Central memory CD8-positive, alpha-beta T cell (primary cell): ENCODE results near the gene TP53I11.
A peak's percentile ranks its signal among the peaks of the same experiment; 100 is the strongest.

Experiments
- ATAC-seq: fragments of 150-1000 bp; cut with Tn5 transposase; replicated peaks from 2 replicates; pipeline ENCODE4 v1.10.0; 2022; ENCODE audit warnings: mild to moderate bottlenecking, moderate FRiP score, moderate number of reproducible peaks; ENCODE audit not compliant: poor library complexity, severe bottlenecking; ENCODE audit errors: extremely low read depth
- DNase-seq, 2 donors: peaks; one replicate each; pipeline ENCODE4 v3.0.0; 2021; ENCODE audit warnings: low spot score in 2 of 2
- H3K27ac Mint-ChIP-seq: one replicate; pipeline ENCODE4 v1.8.0; 2022; ENCODE audit warnings: low read depth, mild to moderate bottlenecking, moderate library complexity, mixed read lengths
- H3K27me3 Mint-ChIP-seq: one replicate; pipeline ENCODE4 v1.8.0; 2022; ENCODE audit warnings: mixed read lengths
- H3K36me3 Mint-ChIP-seq: one replicate; pipeline ENCODE4 v1.8.0; 2022; ENCODE audit warnings: mild to moderate bottlenecking, moderate library complexity, mixed read lengths; ENCODE audit not compliant: insufficient read depth
- H3K4me1 Mint-ChIP-seq: one replicate; pipeline ENCODE4 v1.8.0; 2022; ENCODE audit warnings: mixed read lengths
- H3K4me3 Mint-ChIP-seq: one replicate; pipeline ENCODE4 v1.8.0; 2022; ENCODE audit warnings: mild to moderate bottlenecking, moderate library complexity, mixed read lengths
- H3K9me3 Mint-ChIP-seq: one replicate; pipeline ENCODE4 v1.8.0; 2022; ENCODE audit warnings: mixed read lengths

Gene TP53I11

DNA sequence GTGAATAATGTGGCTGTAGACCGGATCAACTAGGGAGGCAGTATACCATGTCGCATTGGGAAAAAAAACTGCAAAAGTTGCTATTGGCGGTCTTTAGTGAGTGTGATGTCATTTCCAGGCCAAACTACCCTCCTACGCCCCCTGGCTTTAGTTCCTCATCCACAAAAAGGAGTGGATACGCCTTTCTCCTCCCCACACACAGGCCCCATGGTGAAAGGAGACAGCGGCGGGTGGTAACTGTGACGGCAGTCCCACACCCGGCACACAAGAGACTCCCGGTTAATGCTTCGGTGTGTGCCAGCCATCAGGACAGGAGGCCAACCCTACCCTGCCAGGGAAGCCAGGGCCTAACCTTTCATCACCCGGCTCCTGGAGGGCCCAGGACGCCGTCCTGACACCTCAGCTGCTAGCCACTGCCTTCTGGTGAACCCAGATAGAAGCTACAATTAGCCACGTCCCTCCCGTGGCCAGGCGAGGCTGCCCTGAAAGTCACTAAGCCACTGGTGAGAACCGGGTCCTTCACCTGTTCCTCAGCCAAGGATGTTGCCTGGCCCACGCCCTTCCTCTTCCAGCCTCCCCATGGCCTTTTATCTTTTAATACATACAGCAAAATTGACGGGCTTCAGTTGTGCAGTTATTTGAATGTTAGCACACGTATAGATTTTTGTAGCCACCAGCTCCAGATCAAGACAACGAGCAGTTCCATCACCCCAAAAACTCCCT, 10.8 kb downstream of the TP53I11 start:
- Mint-ChIP-seq H3K27ac (peak overlapping the region; percentile 20), H3K36me3 (peaks cover 14% of the 10 kb centered on the region), H3K4me3 (no peak overlapping the region), H3K4me1 (peaks cover 56% of the 10 kb centered on the region), H3K9me3 (no peaks in the 10 kb centered on the region), H3K27me3 (no peaks in the 10 kb centered on the region)
- ATAC-seq (no peak), DNase-seq (no peak)

DNA sequence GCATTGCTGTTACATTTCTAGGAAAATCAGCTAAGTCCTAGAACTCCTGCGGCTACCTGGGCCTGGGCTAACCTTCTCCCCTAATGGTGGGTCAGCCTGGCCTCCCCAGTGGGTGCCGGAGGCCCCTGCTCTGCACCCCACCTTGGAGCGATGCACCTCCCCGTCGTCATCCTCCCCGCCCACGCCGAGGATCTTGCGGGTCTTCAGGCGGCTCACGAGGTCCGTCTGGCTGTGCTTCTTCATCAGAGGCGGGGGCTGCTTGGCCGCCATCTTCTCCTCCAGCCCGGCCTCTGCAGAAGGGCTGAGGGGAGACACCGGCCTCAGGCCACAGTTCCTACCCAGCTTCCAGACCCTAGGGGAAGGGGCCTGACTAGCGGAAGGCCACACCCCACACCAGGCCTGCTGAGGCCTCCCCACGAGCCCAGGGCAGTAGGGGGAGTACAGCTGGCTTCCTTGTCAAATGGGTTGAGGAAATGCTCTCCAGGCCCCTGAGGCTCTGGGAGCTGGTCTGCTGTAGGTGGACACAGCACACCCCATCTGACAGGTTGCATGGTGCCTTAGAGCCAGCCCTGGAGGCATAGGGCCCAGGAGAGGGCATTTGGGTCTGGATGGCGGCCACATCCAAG, 12.5 kb downstream of the TP53I11 start:
- Mint-ChIP-seq H3K9me3 (no peaks in the 10 kb centered on the region), H3K4me3 (no peak overlapping the region), H3K4me1 (peaks cover 40% of the 10 kb centered on the region), H3K36me3 (peaks cover 13% of the 10 kb centered on the region), H3K27me3 (no peaks in the 10 kb centered on the region), H3K27ac (no peak overlapping the region)
- ATAC-seq (no peak), DNase-seq (no peak)

DNA sequence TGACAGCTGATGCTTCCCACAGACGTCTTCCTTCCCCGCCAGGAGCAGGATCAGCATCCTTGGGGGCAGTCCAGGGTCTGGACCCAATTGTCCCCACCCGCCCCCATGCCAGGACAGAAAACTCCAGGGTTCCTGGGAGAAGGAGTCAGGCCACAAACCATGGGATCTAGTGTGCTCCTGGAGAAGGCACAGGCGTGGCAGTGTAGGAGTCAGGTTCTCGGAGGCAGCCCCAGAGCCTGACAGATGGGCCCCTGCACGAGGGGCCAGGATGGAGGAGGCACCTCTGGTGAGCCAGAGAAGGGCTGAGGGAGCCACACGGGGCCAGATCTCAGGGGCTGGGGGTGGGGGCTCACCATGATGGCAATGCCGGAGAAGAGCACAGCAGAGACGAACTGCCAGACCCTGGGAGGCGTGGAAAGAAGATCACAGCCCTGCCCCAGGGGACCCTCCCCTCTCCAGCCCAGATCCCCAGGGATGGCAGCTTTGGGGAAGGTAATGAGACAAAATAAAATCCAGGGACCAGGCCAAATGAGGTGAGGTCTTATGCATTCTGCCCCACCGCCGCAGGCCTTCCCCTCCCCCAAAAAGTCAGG, 13.6 kb downstream of the TP53I11 start:
- H3K36me3 Mint-ChIP-seq, result peaks cover 11% of the 10 kb centered on the region
- H3K4me1 Mint-ChIP-seq, result peaks cover 28% of the 10 kb centered on the region
- no peaks in the 10 kb centered on the region for H3K9me3 Mint-ChIP-seq
- no peak overlapping the region for H3K27ac Mint-ChIP-seq
- DNase-seq (no peak), ATAC-seq (no peak)
- H3K4me3 Mint-ChIP-seq, result no peak overlapping the region
- H3K27me3 Mint-ChIP-seq, result no peaks in the 10 kb centered on the region

DNA sequence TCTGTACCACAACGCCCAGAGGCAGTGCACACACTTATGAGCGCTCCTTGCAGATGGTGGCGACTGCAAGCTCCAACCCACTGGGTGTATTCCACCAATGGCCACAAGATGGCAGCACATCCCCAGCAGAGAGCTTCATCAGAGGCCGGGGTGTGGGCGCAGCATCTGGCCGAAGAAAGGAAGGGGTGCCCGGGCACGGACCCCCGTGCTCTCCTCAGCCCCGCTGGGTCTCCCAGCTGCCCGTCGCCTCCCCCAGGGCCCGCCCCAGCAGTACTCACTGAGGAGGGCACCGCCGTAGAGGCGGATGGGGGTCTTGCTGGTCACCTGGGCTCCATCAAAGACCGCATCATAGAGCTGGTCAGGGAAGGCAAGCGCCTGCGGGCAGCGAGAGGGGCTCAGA, 14.2 kb downstream of the TP53I11 start:
- Mint-ChIP-seq H3K4me1 (peaks cover 23% of the 10 kb centered on the region), H3K9me3 (no peaks in the 10 kb centered on the region), H3K27ac (no peak overlapping the region), H3K36me3 (peaks cover 11% of the 10 kb centered on the region), H3K4me3 (no peak overlapping the region), H3K27me3 (no peaks in the 10 kb centered on the region)
- ATAC-seq (peak; percentile 74), DNase-seq (peak; percentile 71 to 80)

DNA sequence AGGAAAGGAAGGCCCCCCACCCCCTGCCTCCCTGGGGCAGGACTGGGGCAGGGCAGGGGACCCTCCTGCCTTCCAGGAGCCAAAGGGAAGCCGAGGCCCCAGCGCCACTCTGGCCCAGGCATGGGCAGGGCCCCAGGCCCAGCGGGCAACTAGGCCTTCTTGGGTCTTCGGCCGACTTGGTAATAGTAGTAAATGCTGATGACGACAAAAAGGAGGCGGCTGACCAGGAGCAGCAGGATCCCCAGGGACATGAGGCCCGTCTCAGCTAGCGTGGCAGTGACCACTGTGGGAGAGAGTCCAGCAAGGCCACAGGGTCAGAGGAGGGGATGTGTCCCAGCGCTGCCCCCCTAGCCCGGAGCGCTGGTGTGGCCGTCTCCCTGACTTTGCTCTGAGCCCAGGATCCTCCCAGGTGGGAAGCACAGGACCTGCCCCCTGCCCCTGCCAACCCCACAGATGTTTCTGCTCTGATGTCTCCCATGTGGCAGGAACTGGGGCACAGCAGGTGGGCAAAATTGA, 15.9 kb downstream of the TP53I11 start:
- no peak for DNase-seq
- Mint-ChIP-seq H3K27me3 (no peaks in the 10 kb centered on the region), H3K27ac (no peak overlapping the region), H3K4me3 (no peak overlapping the region), H3K36me3 (peaks cover 10% of the 10 kb centered on the region), H3K4me1 (peaks cover 7% of the 10 kb centered on the region), H3K9me3 (no peaks in the 10 kb centered on the region)
- ATAC-seq, result no peak

DNA sequence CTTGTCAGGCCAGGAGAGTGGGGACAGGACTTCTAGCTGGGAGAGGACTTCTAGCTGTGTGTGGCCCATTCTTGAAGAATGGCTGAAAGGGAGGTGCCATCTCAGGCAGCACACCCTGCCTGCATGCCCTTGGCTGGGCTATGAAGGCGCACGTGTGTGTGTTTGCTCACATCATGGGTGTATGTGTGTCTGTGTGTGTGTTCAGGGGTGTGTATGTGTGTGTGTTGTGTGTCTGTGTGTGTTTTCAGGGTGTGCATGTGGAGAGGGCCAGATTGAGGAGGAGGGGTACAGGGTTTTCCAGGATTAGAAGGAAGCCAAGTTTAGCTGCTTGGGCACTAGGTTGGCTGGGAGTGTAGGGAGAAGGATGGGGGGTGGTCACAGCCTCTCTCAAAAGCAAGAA, 16.6 kb downstream of the TP53I11 start:
- no peak overlapping the region for H3K27ac Mint-ChIP-seq
- no peak for ATAC-seq

DNA sequence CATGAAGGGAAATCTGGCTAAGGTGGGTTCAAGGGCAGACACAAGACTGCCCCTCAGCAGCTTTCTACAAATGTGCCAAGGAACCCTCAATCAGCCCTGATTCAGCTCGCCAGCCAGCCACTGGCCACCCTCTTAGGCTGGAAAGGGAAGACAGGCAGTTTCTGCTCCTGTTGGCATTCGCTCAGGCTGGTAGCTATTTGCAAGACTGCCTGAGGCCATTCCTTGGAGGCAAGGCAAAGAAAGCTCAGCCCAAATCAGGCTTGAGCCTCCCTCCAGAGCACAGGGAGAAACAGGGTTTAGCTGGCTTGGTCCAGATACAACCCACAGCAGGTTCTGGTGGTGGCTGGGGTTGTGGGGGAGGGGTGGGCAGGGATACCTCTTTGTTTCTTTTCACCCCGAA, 19.2 kb downstream of the TP53I11 start:
- no peaks in the 10 kb centered on the region for H3K9me3 Mint-ChIP-seq
- no peak for ATAC-seq
- H3K4me1 Mint-ChIP-seq, result peaks cover 9% of the 10 kb centered on the region
- peak overlapping the region; percentile 23 for H3K27ac Mint-ChIP-seq
- DNase-seq, result no peak
- H3K4me3 Mint-ChIP-seq, result no peak overlapping the region
- no peaks in the 10 kb centered on the region for H3K27me3 Mint-ChIP-seq
- peaks cover 10% of the 10 kb centered on the region for H3K36me3 Mint-ChIP-seq

More for the DNA sequence above, 16.6 kb downstream of the TP53I11 start:
- Mint-ChIP-seq H3K27me3 (no peaks in the 10 kb centered on the region), H3K9me3 (no peaks in the 10 kb centered on the region), H3K4me1 (peaks cover 6% of the 10 kb centered on the region), H3K36me3 (peaks cover 10% of the 10 kb centered on the region), H3K4me3 (no peak overlapping the region)
- no peak for DNase-seq

DNA sequence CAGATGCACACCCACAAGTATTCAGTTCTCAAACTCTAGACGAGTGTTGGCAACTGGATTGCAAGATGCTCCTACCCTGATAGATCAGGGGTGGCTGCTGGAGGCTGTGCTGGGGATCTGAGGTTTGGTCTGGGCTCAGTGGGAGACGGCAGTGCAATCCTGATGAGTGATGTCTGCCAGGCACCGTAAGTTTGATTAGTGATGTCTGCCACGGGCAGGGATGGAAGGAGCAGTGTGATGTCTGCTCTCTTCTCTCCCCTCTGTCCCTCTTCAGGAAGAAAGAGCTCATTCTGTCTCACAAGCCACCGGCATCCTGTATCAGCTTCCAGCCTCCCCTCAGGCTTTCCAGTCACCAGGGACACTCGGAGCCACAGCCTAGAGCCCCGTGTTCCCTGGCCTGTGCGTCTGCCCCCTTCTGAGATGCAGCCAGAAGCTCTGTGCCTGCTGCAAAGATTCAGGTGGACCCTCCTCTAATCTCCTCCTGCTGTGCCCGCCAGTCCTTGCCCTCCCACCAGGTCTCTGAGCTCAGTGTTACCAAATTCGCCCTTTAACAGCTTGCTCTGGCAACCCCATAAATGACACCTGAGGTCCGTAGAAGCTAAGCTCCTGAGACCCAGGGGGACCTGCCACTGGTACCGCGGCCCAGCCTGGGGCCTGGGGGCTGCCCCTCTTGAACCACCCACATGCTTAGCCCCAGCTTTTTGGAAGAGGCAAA, 19.9 kb downstream of the TP53I11 start:
- no peaks in the 10 kb centered on the region for H3K9me3 Mint-ChIP-seq
- H3K27me3 Mint-ChIP-seq, result no peaks in the 10 kb centered on the region
- peaks cover 5% of the 10 kb centered on the region for H3K4me1 Mint-ChIP-seq
- peak overlapping the region; percentile 23 for H3K27ac Mint-ChIP-seq
- no peak overlapping the region for H3K4me3 Mint-ChIP-seq
- no peak for ATAC-seq
- peaks cover 8% of the 10 kb centered on the region for H3K36me3 Mint-ChIP-seq
- DNase-seq, result no peak

DNA sequence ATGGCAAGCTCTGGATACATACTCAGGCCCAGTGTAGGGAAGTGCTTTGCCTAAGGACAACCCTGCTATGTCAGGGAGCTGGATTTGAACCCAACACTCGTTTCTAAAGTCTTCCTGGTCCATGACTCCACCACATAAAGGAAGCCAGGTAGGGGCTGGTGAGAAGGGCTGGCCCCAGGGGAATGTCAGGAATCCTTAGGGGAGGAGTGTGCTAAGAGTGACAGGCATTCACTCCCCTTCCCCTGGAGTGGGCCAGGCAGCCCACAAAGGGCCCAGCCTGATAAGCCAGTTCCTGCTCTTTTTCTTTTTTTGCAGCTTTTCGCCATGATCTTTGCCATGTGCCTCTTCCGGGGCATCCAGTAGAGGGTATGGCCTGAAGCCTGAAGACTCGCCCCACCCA, 21.9 kb downstream of the TP53I11 start:
- peaks cover 5% of the 10 kb centered on the region for H3K4me1 Mint-ChIP-seq
- DNase-seq, result no peak
- no peaks in the 10 kb centered on the region for H3K9me3 Mint-ChIP-seq
- H3K27ac Mint-ChIP-seq, result no peak overlapping the region
- H3K36me3 Mint-ChIP-seq, result peaks cover 4% of the 10 kb centered on the region
- no peaks in the 10 kb centered on the region for H3K27me3 Mint-ChIP-seq
- H3K4me3 Mint-ChIP-seq, result no peak overlapping the region
- no peak for ATAC-seq

DNA sequence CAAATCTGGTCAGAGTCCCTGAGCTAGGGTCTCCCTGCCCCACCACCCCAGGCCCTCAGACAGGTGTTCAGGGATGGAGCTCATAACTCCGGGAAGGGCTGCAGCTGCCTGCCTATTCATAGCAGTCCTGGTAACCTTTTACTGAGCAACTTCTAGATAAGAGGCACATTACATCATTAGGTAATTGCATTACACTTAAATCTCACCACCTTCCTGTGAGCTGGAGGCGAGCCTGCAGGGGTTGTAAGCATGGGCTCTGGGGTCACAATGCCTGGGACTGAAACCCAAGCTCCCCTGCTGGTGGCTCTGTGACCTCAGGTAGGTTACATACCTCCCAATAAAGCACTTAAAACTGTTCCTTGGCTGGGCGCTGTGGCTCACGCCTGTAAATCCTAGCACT, 22.5 kb downstream of the TP53I11 start:
- DNase-seq, result no peak
- Mint-ChIP-seq H3K36me3 (peaks cover 4% of the 10 kb centered on the region), H3K4me3 (no peak overlapping the region), H3K27ac (no peak overlapping the region), H3K9me3 (no peaks in the 10 kb centered on the region), H3K4me1 (peaks cover 5% of the 10 kb centered on the region), H3K27me3 (no peaks in the 10 kb centered on the region)
- no peak for ATAC-seq

DNA sequence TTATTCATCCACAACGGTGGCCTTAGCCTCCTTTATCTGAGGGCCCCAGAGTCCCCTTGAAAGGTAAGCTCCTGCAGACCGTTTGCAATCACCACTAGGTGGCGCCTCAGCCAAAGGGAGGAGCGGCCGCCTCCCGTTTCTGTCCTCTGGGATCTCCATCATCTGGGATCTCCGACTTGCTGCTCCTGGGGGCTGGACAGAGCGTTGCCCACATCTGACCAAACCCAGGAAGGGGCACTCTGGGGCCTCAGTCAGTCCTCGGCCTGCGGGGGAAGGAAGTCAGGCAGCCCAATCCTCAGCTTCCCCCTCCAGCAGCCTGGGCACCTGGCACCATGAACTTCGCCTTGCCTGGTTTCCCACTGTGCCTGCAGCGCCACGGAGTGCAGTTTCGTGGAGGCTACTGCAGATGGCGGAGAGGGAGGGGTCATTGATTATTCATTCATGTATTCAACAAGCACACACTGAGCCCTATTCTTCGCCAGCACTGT, 23.5 kb downstream of the TP53I11 start:
- H3K27ac Mint-ChIP-seq, result no peak overlapping the region
- H3K4me1 Mint-ChIP-seq, result peaks cover 5% of the 10 kb centered on the region
- no peaks in the 10 kb centered on the region for H3K9me3 Mint-ChIP-seq
- H3K36me3 Mint-ChIP-seq, result peaks cover 4% of the 10 kb centered on the region
- ATAC-seq (peak; percentile 52), DNase-seq (peak; percentile 25 to 40)
- H3K27me3 Mint-ChIP-seq, result no peaks in the 10 kb centered on the region
- no peak overlapping the region for H3K4me3 Mint-ChIP-seq

DNA sequence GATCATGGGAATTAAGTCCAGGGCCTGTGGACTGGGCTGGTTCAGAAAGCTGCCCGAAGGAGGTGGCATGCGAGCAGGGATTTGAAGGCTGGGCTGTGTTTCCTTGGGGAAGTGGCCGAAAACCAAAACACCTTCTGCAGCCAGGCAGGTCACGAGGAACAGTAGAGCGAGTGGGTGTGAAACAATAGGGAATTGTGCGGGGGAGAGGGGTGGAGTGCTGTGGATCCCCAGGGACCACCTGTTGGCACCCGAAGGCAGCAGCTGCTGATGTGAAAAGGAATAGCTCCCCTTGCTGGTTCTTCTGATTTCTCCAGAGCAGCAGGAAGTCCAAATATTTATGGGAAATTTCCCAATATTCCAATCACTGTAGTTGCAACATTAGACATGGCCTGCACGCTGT, 24.6 kb downstream of the TP53I11 start:
- no peaks in the 10 kb centered on the region for H3K9me3 Mint-ChIP-seq
- no peak overlapping the region for H3K4me3 Mint-ChIP-seq
- no peaks in the 10 kb centered on the region for H3K27me3 Mint-ChIP-seq
- DNase-seq (no peak), ATAC-seq (no peak)
- H3K36me3 Mint-ChIP-seq, result peaks cover 4% of the 10 kb centered on the region
- H3K4me1 Mint-ChIP-seq, result peaks cover 5% of the 10 kb centered on the region
- no peak overlapping the region for H3K27ac Mint-ChIP-seq
